Measurements from ENCODE around the gene CFAP141.
"Not testable (repeated sequence)": the region's sequence is repeated elsewhere in the genome, so short reads cannot be mapped to it uniquely, and the experiment has no call there.

GRCh38 chr1:154233127-154233526 is 27.0 kb upstream of the CFAP141 start:
- TF ChIP-seq CTCF, POLR2A (IDR thresholded peaks at IDR 0.05): not testable (repeated sequence)

Data from lower leg skin (tissue), 3 donors.